Endothelial cell of hepatic sinusoid (primary cell): Measurements from ENCODE around the gene BAZ1B.
"Not testable (repeated sequence)": the region's sequence is repeated elsewhere in the genome, so short reads cannot be mapped to it uniquely, and the experiment has no call there.

ENCODE experiments used
- in situ Hi-C: cut with HindIII; loops from 2 replicates; pipeline ENCODE4 v1.10.0; 2017; ENCODE audit warnings: low sequenced_read_pairs

BAZ1B gene

GRCh38 chr7:73509463-73509862, 12.6 kb downstream of the BAZ1B start:
- in situ Hi-C loops = no loop called here

- in situ Hi-C loops = no loop called here
Observed at GRCh38 chr7:73507556-73507955, 14.5 kb downstream of the BAZ1B start.

- in situ Hi-C loops = no loop called here
Observed at GRCh38 chr7:73504920-73505319, 17.2 kb downstream of the BAZ1B start.

- in situ Hi-C loops = no loop called here
Observed at GRCh38 chr7:73504017-73504416, 18.1 kb downstream of the BAZ1B start.

GRCh38 chr7:73503229-73503628, 18.9 kb downstream of the BAZ1B start:
- in situ Hi-C loops = no loop called here

- in situ Hi-C loops = no loop called here
Observed at GRCh38 chr7:73496626-73497025, 25.5 kb downstream of the BAZ1B start.

- in situ Hi-C loops = not testable (repeated sequence)
Observed at GRCh38 chr7:73495507-73495906, 26.6 kb downstream of the BAZ1B start.

- in situ Hi-C loops = no loop called here
Observed at GRCh38 chr7:73489976-73490375, 32.1 kb downstream of the BAZ1B start.

- in situ Hi-C loops = no loop called here
Observed at GRCh38 chr7:73487486-73487885, 34.6 kb downstream of the BAZ1B start.

GRCh38 chr7:73483171-73483570, 38.9 kb downstream of the BAZ1B start:
- in situ Hi-C loops = no loop called here

- in situ Hi-C loops = no loop called here
Observed at GRCh38 chr7:73482746-73483145, 39.3 kb downstream of the BAZ1B start.

GRCh38 chr7:73481521-73481920, 40.6 kb downstream of the BAZ1B start:
- in situ Hi-C loops = not testable (repeated sequence)

- in situ Hi-C loops = no loop called here
Observed at GRCh38 chr7:73478549-73478948, 43.5 kb downstream of the BAZ1B start.

GRCh38 chr7:73477376-73477775, 44.7 kb downstream of the BAZ1B start:
- in situ Hi-C loops = no loop called here

GRCh38 chr7:73470208-73470607, 51.9 kb downstream of the BAZ1B start:
- in situ Hi-C loops = loop anchor here (5.0 kb wide), 1 partner anchor 47 kb away; no protein-coding TSS in a partner anchor

- in situ Hi-C loops = not testable (repeated sequence)
Observed at GRCh38 chr7:73467046-73467445, 55.0 kb downstream of the BAZ1B start.

GRCh38 chr7:73466112-73466511, 56.0 kb downstream of the BAZ1B start:
- in situ Hi-C loops = no loop called here

GRCh38 chr7:73463966-73464365, 58.1 kb downstream of the BAZ1B start:
- in situ Hi-C loops = no loop called here

- in situ Hi-C loops = no loop called here
Observed at GRCh38 chr7:73463260-73463659, 58.8 kb downstream of the BAZ1B start.

GRCh38 chr7:73461782-73462285, 60.3 kb downstream of the BAZ1B start:
- in situ Hi-C loops = no loop called here

GRCh38 chr7:73454424-73454823, 67.7 kb downstream of the BAZ1B start:
- in situ Hi-C loops = no loop called here

GRCh38 chr7:73452999-73453635, 69.0 kb downstream of the BAZ1B start:
- in situ Hi-C loops = no loop called here
